CD4-positive, alpha-beta T cell (primary cell): Measurements from ENCODE around the gene RAB44. TPM values are rescaled to one million over a fixed set of nuclear protein-coding genes. Genes with fewer than 3 reads are reported as not detected.

Experiments used
- ATAC-seq: fragments of 200-7000 bp; cut with Tn5 transposase; one replicate; pipeline ENCODE4 v1.10.0; 2022; ENCODE audit warnings: mild to moderate bottlenecking; ENCODE audit not compliant: poor library complexity
- CTCF ChIA-PET: fragments of 350-600 bp; sonication (Branson Sonifier 250); formaldehyde crosslinking; loops from one replicate; lab custom pipeline; 2021; ENCODE audit warnings: antibody characterized with exemption, inconsistent platforms; lab: Charles Lee
- POLR2A ChIA-PET: fragments of 350-600 bp; sonication (Branson Sonifier 250); formaldehyde crosslinking; loops from one replicate; lab custom pipeline; 2021; ENCODE audit warnings: antibody characterized with exemption, inconsistent platforms; lab: Charles Lee
- DNase-seq, 14 experiments: peaks; one replicate each; pipeline ENCODE4 v3.0.0-alpha.2; 2013 to 2020; ENCODE audit warnings: mixed read lengths in 2 of 14
- H3K27ac ChIP-seq, 2 donors: one replicate each; pipeline versions ENCODE4 v1.5.1 to v1.7.0; 2013; ENCODE audit warnings: low read length in 2 of 2, low read depth in 1 of 2, mild to moderate bottlenecking in 1 of 2
- H3K27me3 ChIP-seq, 2 experiments: 1 replicate in 1 of 2; 2 replicates in 1 of 2; pipeline versions ENCODE4 v1.6.1 to v1.7.0; 2013; ENCODE audit warnings: low read length in 2 of 2, control low read depth in 1 of 2, mild to moderate bottlenecking in 1 of 2, moderate library complexity in 1 of 2; ENCODE audit not compliant: insufficient read depth in 2 of 2, control insufficient read depth in 1 of 2
- H3K36me3 ChIP-seq: one replicate; pipeline ENCODE4 v1.6.1; 2013; ENCODE audit warnings: low read length, control low read depth; ENCODE audit not compliant: insufficient read depth
- H3K4me1 ChIP-seq: one replicate; pipeline ENCODE4 v1.6.1; 2013; ENCODE audit warnings: low read length, control low read depth; ENCODE audit not compliant: insufficient read depth
- H3K4me3 ChIP-seq: one replicate; pipeline ENCODE4 v1.5.1; 2013; ENCODE audit warnings: mild to moderate bottlenecking, low read length, moderate library complexity
- H3K9me3 ChIP-seq, 2 experiments: 1 replicate in 1 of 2; 2 replicates in 1 of 2; pipeline versions ENCODE4 v1.6.1 to v1.7.0; 2013; ENCODE audit warnings: low read length in 2 of 2, mild to moderate bottlenecking in 2 of 2, control low read depth in 1 of 2, moderate library complexity in 1 of 2; ENCODE audit not compliant: control insufficient read depth in 1 of 2, insufficient read depth in 1 of 2
- H3K27ac Mint-ChIP-seq: one replicate; pipeline ENCODE4 v1.8.0; 2020; ENCODE audit warnings: mixed read lengths
- H3K27me3 Mint-ChIP-seq: one replicate; pipeline ENCODE4 v1.8.0; 2021; ENCODE audit warnings: mixed read lengths
- H3K36me3 Mint-ChIP-seq: one replicate; pipeline ENCODE4 v1.8.0; 2021; ENCODE audit warnings: low read depth, mixed read lengths
- H3K4me1 Mint-ChIP-seq: one replicate; pipeline ENCODE4 v1.8.0; 2021; ENCODE audit warnings: low read depth, mixed read lengths
- H3K4me3 Mint-ChIP-seq: one replicate; pipeline ENCODE4 v1.8.0; 2020; ENCODE audit warnings: mild to moderate bottlenecking, mixed read lengths
- H3K9me3 Mint-ChIP-seq: one replicate; pipeline ENCODE4 v1.8.0; 2020; ENCODE audit warnings: mixed read lengths
- CTCF ChIP-seq: fragments of 200-600 bp; IDR thresholded peaks from one replicate; pipeline ENCODE4 v1.8.0; 2022; ENCODE audit warnings: antibody characterized with exemption, mild to moderate bottlenecking
- intact Hi-C, 2 experiments: fragments of 100-400 bp; cut with DNase I in 1 of 2; cut with micrococcal nuclease in 1 of 2; formaldehyde crosslinking; loops; one replicate each; pipeline versions ENCODE4 v1.15.1 to v1.9.0; 2023 to 2025; cut with DNase I, micrococcal nuclease
- total RNA-seq, 174 experiments: library from RNA in 2 of 174; stranded (reverse) in 2 of 174; gene quantifications; one replicate each; pipeline ENCODE4 v1.2.3 and lab custom pipeline; 2021 to 2026

Gene RAB44
- total RNA-seq, 2 experiments from 2014 or later = 0.22 TPM

GRCh38 chr6:36655085-36655724 is 42.4 kb upstream of the RAB44 start:
- POLR2A ChIA-PET = no interaction called here
- H3K4me1 Mint-ChIP-seq = no peaks in the 10 kb centered on the region

GRCh38 chr6:36656441-36656840 is 41.2 kb upstream of the RAB44 start:
- intact Hi-C loops = no loop called here
- peaks cover 9 to 39% of the 10 kb centered on the region in 2 experiments for H3K27me3 ChIP-seq
- Mint-ChIP-seq H3K4me3 (no peak overlapping the region), H3K27ac (no peak overlapping the region), H3K9me3 (no peaks in the 10 kb centered on the region), H3K36me3 (no peaks in the 10 kb centered on the region), H3K27me3 (peaks cover 45% of the 10 kb centered on the region), H3K4me1 (no peaks in the 10 kb centered on the region)
- H3K9me3 ChIP-seq = peaks cover 0 to 6% of the 10 kb centered on the region in 2 experiments
- no peak for TF ChIP-seq CTCF
- ATAC-seq (no peak), DNase-seq (no peak)
- H3K4me3 ChIP-seq = no peak overlapping the region
- ChIA-PET POLR2A (no interaction called here), CTCF (no interaction called here)
- H3K36me3 ChIP-seq = no peaks in the 10 kb centered on the region
- no peaks in the 10 kb centered on the region for H3K4me1 ChIP-seq
- no peak overlapping the region for H3K27ac ChIP-seq

More at GRCh38 chr6:36655085-36655724, 42.4 kb upstream of the RAB44 start:
- no peak overlapping the region for H3K27ac ChIP-seq
- CTCF ChIA-PET = no interaction called here
- intact Hi-C loops = no loop called here
- ATAC-seq (no peak), DNase-seq (no peak)
- H3K36me3 ChIP-seq = no peaks in the 10 kb centered on the region
- no peak overlapping the region for H3K4me3 ChIP-seq
- H3K9me3 ChIP-seq = peaks cover 0 to 2% of the 10 kb centered on the region in 2 experiments
- H3K4me3 Mint-ChIP-seq = no peak overlapping the region
- H3K36me3 Mint-ChIP-seq = no peaks in the 10 kb centered on the region
- H3K27me3 ChIP-seq = peaks cover 9 to 29% of the 10 kb centered on the region in 2 experiments
- peaks cover 47% of the 10 kb centered on the region for H3K27me3 Mint-ChIP-seq
- no peaks in the 10 kb centered on the region for H3K4me1 ChIP-seq
- no peaks in the 10 kb centered on the region for H3K9me3 Mint-ChIP-seq
- no peak overlapping the region for H3K27ac Mint-ChIP-seq
- no peak for TF ChIP-seq CTCF

DNA sequence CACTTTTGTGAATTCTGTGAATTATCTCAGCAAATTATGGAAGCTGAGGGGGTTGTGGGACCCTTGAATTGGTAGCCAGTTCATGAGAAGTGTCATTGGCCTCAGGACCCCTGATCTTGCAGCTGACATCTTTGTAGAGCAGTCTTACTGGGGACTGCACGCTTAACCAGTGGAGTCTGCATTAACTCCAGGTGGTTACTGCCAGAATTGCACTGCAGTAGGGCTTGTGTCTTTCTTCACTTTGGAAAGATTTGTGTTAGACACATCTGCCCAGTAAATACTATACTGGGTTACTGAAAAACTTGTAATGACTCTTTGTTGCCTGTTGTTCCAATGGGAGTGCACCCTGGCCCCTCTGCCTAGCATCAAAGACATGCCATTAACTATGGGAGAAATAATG is 40.4 kb upstream of the RAB44 start:
- CTCF ChIA-PET = no interaction called here
- H3K27me3 Mint-ChIP-seq = peaks cover 45% of the 10 kb centered on the region

More for the DNA sequence above, 40.4 kb upstream of the RAB44 start:
- Histone ChIP-seq H3K4me3 (no peak overlapping the region), H3K36me3 (no peaks in the 10 kb centered on the region), H3K9me3 (peaks cover 0 to 6% of the 10 kb centered on the region in 2 experiments), H3K4me1 (peaks cover 1% of the 10 kb centered on the region), H3K27ac (no peak overlapping the region), H3K27me3 (peaks cover 15 to 39% of the 10 kb centered on the region in 2 experiments)
- H3K4me1 Mint-ChIP-seq = no peaks in the 10 kb centered on the region
- no peak for ATAC-seq
- POLR2A ChIA-PET = interaction anchor here (0.6 kb wide), 1 partner anchor 873 kb away, joined by 3 read pairs; no protein-coding TSS in a partner anchor
- intact Hi-C loops = no loop called here
- no peaks in the 10 kb centered on the region for H3K9me3 Mint-ChIP-seq
- TF ChIP-seq CTCF = no peak
- DNase-seq = no peak
- no peaks in the 10 kb centered on the region for H3K36me3 Mint-ChIP-seq
- no peak overlapping the region for H3K4me3 Mint-ChIP-seq
- H3K27ac Mint-ChIP-seq = no peak overlapping the region
